Endometrial microvascular endothelial cells (primary cell): Measurements from ENCODE around the gene EBLN1. TPM values are rescaled to one million over a fixed set of nuclear protein-coding genes. Genes with fewer than 3 reads are reported as not detected.
"Not testable (repeated sequence)": the region's sequence is repeated elsewhere in the genome, so short reads cannot be mapped to it uniquely, and the experiment has no call there.

ENCODE experiments used
- in situ Hi-C: cut with HindIII; loops from 2 replicates; pipeline ENCODE4 v1.10.0; 2017; ENCODE audit warnings: low sequenced_read_pairs, low pct_unique_long_range_greater_than_20kb; ENCODE audit errors: inconsistent ontology term
- total RNA-seq: library from RNA; depleted of rRNA; stranded (reverse); fragments of >200 nt; gene quantifications from one replicate; pipeline ENCODE4 v1.2.3, GENCODE V29; 2015; ENCODE audit errors: inconsistent ontology term

The EBLN1 gene
- total RNA-seq, 1 donor from 2014 or later, result not detected

DNA sequence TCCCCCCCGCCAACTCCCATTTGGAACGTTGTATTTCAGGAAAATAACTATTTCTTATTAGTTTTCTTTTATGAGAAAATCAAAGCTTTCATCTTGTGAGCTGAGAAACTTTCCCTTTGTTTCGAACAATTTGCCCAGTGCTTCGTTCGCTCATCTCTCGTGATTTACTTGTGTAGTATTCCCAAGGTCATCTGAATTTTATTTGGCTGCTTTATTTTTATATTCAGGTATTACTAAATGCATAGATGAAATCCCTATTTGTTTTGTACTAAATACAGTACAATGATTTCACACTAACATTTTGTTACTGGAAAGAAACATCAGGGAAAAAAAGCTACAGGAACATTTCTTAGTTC, 12.0 kb upstream of the EBLN1 start:
- in situ Hi-C loops, result loop anchor here (10.0 kb wide), 1 partner anchor 85 kb away; the partner anchor contains the start of gene COMMD3

- in situ Hi-C loops, result loop anchor here (10.0 kb wide), 1 partner anchor 86 kb away; the partner anchor contains the start of gene COMMD3
Observed at GRCh38 chr10:22228943-22229801, 11.4 kb upstream of the EBLN1 start.

DNA sequence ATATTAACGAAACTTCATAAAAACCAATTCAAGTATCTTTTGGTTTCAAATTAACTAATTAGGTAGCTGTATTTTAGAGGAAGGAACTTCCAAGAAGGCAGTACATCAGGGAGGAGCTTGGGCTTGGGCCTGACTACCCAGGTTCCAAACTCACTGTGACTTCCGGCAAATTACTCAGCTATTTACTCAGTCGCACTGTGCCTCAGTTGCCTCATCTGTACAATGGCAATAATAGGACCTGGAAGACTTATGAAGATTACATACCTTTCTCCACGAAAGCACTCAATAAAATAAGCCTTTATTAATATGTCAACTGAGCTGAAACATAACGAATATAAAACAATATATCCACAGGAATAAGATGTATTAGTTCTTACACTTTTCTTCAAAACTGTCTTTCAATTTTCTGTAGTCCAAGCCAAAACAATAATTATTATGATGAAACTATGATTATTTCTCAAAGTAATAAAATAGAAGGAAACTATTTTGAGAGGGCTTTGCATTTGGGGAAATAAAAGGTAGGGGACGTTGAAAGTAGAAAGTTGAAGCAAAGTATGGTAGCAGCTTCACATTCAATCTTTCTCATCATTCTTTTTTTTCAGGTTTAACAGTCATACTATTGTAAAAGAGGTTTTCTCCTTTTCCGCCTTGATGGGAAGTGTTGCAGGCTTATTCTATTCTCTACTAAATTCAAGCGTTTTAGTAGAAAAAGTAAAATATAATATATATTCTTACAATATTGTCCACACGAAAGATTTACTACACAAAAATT, 10.5 kb upstream of the EBLN1 start:
- in situ Hi-C loops, result loop anchor here (10.0 kb wide), 1 partner anchor 86 kb away; the partner anchor contains the start of gene COMMD3

DNA sequence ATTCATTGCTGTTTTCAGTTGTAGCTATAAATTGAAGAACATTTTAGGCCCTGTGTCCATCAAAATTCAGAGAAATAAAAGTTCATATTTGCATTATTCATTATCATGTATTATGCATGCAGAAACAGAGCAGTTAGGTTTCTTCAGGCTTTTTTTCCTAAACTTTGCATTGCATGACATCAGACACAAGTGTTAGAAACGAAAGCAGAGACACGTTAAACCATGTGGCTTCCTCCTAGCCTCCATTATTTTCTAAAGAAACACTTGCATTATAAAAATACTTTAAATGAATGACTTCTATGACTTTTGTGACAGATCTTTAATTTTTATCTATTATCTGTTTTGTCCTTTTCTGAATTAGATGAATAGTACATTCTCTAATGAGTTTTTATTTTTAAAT, 8.8 kb upstream of the EBLN1 start:
- in situ Hi-C loops, result loop anchor here (10.0 kb wide), 1 partner anchor 88 kb away; the partner anchor contains the start of gene COMMD3

DNA sequence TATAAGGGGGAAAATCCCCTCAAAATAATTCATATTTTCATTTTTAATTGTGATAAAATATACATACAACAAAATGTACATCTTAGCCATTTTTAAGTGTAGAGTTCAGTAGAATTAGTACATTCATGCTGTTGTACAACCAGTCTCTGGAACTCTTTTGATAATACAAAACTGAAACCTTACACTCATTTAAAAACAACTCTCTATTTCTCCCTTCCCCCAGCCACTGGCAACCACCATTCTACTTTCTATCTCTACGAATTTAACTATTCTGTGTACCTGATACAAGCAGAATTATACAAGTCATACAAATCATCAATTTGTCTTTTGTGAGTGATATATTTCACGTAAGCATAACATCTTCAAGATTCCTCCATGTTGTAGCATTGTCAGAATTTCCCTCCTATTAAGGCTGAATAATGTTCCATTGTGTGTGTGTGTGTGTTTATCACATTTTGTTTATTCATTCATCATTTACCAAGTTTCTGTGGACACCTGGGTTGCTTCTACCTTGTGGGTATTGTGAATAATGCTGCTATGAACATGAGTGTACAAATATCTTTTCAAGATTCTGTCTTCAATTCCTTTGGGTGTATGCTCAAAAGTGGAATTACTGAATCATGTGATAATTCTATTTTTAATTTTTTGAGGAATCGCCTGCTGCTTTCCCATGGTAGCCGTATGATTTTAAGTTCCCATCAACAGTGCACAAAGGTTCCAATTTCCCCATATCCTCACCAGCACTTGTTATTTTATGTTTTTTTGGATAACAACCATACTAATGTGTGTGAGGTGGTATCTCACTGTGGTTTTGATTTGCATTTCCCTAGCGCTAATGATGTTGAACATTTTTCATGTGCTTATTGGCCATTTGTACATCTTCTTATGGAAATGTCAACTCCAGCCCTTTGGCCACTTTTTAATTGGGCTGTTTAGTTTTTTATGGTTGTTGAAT, 4.7 kb upstream of the EBLN1 start:
- in situ Hi-C loops, result loop anchor here (10.0 kb wide), 1 partner anchor 92 kb away; the partner anchor contains the start of gene COMMD3

GRCh38 chr10:22219308-22219707, 1.5 kb upstream of the EBLN1 start:
- in situ Hi-C loops, result no loop called here

GRCh38 chr10:22218448-22218847, 633 bp upstream of the EBLN1 start:
- in situ Hi-C loops, result no loop called here

GRCh38 chr10:22217084-22217483, 731 bp downstream of the EBLN1 start:
- in situ Hi-C loops, result not testable (repeated sequence)

DNA sequence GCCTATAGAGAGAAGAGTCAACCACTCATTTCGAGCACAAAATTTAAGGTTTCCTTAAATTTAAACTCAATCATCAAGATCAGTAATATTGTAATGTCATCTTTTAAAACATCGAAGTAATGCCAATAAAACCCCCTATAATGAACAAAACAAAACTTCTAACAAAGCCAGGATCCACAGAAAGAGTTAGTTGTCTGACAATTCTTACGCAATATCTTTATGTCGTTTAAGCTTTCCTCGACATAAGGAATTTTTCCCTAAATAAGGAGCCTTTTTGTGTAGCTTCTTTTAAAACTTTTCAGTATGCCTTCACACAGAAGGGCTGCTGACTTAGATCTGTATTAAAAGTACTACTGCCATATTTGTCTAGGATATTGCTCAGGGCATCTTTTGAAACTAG, 7.5 kb downstream of the EBLN1 start:
- in situ Hi-C loops, result no loop called here

GRCh38 chr10:22193945-22194344, 23.9 kb downstream of the EBLN1 start:
- in situ Hi-C loops, result no loop called here

GRCh38 chr10:22185586-22185985, 32.2 kb downstream of the EBLN1 start:
- in situ Hi-C loops, result no loop called here

- in situ Hi-C loops, result no loop called here
Observed at GRCh38 chr10:22183771-22184461, 33.9 kb downstream of the EBLN1 start.

DNA sequence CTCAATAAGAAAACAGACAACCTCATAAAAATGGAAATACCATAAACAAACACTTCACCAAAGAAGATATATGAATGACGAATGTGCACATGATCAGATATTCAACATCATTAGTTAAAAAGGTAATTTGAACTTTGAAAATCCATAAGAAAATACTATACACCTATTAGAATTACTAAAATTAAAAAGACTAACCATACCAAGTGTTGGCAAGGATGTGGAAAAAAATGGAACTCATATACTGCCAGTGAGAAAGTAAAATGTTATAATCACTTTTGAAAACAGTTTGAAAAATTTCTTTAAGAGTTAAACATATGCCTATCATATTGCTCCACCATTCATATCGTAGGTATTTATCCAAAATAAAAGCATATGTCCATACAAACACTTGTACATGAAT, 37.1 kb downstream of the EBLN1 start:
- in situ Hi-C loops, result no loop called here

DNA sequence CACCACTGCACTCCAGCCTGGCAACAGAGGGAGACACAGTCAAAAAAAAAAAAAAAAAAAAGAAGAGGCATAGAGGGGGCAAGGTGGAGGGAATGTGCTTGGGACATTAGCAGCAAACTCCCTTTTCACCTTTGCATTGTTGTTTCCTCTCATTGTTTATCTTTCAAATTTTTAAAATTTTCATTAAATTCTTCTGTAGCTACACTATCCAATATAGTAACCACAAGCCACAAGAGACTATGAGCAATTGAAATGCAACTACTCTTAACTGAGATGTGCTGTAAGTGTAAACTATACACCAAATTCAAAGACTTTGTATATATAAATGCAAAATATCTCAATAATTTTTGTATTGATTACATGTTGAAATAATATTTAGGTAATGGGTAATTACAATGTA, 43.4 kb downstream of the EBLN1 start:
- in situ Hi-C loops, result no loop called here

GRCh38 chr10:22171131-22171530, 46.7 kb downstream of the EBLN1 start:
- in situ Hi-C loops, result no loop called here

GRCh38 chr10:22170582-22170981, 47.2 kb downstream of the EBLN1 start:
- in situ Hi-C loops, result no loop called here

GRCh38 chr10:22159979-22160378, 57.8 kb downstream of the EBLN1 start:
- in situ Hi-C loops, result no loop called here

DNA sequence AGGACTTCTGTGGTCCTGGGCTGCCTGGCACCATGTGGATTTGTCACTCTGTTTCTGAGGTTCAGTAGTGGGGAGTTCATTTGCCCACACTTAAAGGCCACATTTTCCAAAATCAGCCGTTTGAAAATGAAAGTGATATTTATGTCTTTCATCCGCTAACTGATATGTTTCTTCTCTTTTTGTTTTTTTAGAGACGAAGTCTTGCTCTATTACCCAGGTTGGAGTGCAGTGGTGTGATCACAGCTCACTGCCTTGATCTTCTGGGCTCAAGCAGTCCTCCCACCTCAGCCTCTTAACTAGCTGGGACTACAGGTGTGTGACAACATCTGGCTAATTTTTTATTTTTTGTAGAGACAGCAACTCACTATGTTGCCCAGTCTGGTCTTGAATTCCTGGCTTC, 58.6 kb downstream of the EBLN1 start:
- in situ Hi-C loops, result no loop called here
